Hepatocyte (in vitro differentiated cells): ENCODE results near the gene TMEM135. TPM values are rescaled to one million over a fixed set of nuclear protein-coding genes. Genes with fewer than 3 reads are reported as not detected.
A peak's percentile ranks its signal among the peaks of the same experiment; 100 is the strongest.

ENCODE experiments used
- DNase-seq: peaks from one replicate; pipeline ENCODE4 v3.0.0-alpha.2; 2016; ENCODE audit warnings: low spot score
- H2AFZ ChIP-seq: fragments of 200-600 bp; sonication (generic); 2 replicates; pipeline ENCODE4 v1.6.0; 2016; ENCODE audit warnings: antibody characterized with exemption, mild to moderate bottlenecking
- H3K27ac ChIP-seq: fragments of 200-600 bp; sonication (generic); 2 replicates; pipeline ENCODE4 v1.5.1; 2016; ENCODE audit warnings: mild to moderate bottlenecking
- H3K27me3 ChIP-seq: fragments of 200-600 bp; sonication (generic); 2 replicates; pipeline ENCODE4 v1.6.1; 2016
- H3K36me3 ChIP-seq: fragments of 200-600 bp; sonication (generic); replicated peaks from 2 replicates; pipeline ENCODE4 v1.5.1; 2016; ENCODE audit warnings: low read depth; ENCODE audit not compliant: insufficient read depth
- H3K4me1 ChIP-seq: fragments of 200-600 bp; sonication (generic); 2 replicates; pipeline ENCODE4 v1.5.1; 2016; ENCODE audit warnings: mild to moderate bottlenecking, moderate library complexity; ENCODE audit not compliant: insufficient read depth
- H3K4me2 ChIP-seq: fragments of 200-600 bp; sonication (generic); 2 replicates; pipeline ENCODE4 v1.6.0; 2016
- H3K4me3 ChIP-seq: fragments of 200-600 bp; sonication (generic); 2 replicates; pipeline ENCODE4 v1.5.1; 2016; ENCODE audit warnings: mild to moderate bottlenecking
- H3K79me2 ChIP-seq: fragments of 200-600 bp; sonication (generic); 2 replicates; pipeline ENCODE4 v1.6.0; 2017; ENCODE audit warnings: mild to moderate bottlenecking
- H3K9me2 ChIP-seq: fragments of 200-600 bp; sonication (generic); replicated peaks from 2 replicates; pipeline ENCODE4 v1.6.0; 2017; ENCODE audit warnings: mild to moderate bottlenecking; ENCODE audit not compliant: insufficient read depth
- H3K9me3 ChIP-seq: fragments of 200-600 bp; sonication (generic); 2 replicates; pipeline ENCODE4 v1.5.1; 2016; ENCODE audit warnings: low read depth, mild to moderate bottlenecking
- H4K20me1 ChIP-seq: fragments of 200-600 bp; sonication (generic); 2 replicates; pipeline ENCODE4 v1.6.0; 2016; ENCODE audit warnings: mild to moderate bottlenecking; ENCODE audit not compliant: insufficient read depth, poor library complexity, severe bottlenecking
- CTCF ChIP-seq: fragments of 200-600 bp; sonication (generic); IDR thresholded peaks from 2 replicates; pipeline ENCODE4 v1.5.1; 2016; ENCODE audit warnings: antibody characterized with exemption, mild to moderate bottlenecking; ENCODE audit not compliant: poor library complexity
- EZH2 ChIP-seq: fragments of 200-600 bp; sonication (generic); IDR thresholded peaks from 2 replicates; pipeline ENCODE4 v1.6.1; 2016; ENCODE audit warnings: antibody characterized with exemption, mild to moderate bottlenecking, borderline replicate concordance
- EZH2phosphoT487 ChIP-seq: fragments of 200-600 bp; sonication (generic); IDR thresholded peaks from one replicate; pipeline ENCODE4 v1.6.1; 2018; ENCODE audit warnings: antibody characterized with exemption, mild to moderate bottlenecking, low read depth, moderate library complexity; ENCODE audit not compliant: unreplicated experiment, severe bottlenecking
- WGBS: methylation state at CpG from one replicate; pipeline ENCODE4 v1.1.6; 2016; ENCODE audit warnings: low lambda C conversion rate; ENCODE audit errors: missing lambda C conversion rate; 5-methylcytosine and 5-hydroxymethylcytosine counted together
- polyA plus RNA-seq: library from polyadenylated mRNA; unstranded; fragments of >200 nt; fragmentation: Nextera tagmentation; extraction: Ambion mirVana; gene quantifications from 2 replicates; pipeline ENCODE4 v1.2.1, GENCODE V29; 2016
- total RNA-seq: library from RNA; depleted of rRNA; stranded (reverse); fragments of >200 nt; gene quantifications from 2 replicates; pipeline ENCODE4 v1.2.3, GENCODE V29; 2014

The TMEM135 gene
- total and polyA plus RNA-seq, 2 experiments from 2014 or later = 26.7 to 52.0 TPM

- H3K4me3 ChIP-seq = no peak overlapping the region
- WGBS = 96% methylated on average over 17 of the region's 17 CpGs
- H3K9me3 ChIP-seq = no peaks in the 10 kb centered on the region
- H3K27me3 ChIP-seq = no peaks in the 10 kb centered on the region
- H3K9me2 ChIP-seq = no peaks in the 10 kb centered on the region
- H3K4me1 ChIP-seq = no peaks in the 10 kb centered on the region
- no peak for DNase-seq
- H3K27ac ChIP-seq = no peak overlapping the region
- no peak overlapping the region for H2AFZ ChIP-seq
- H3K4me2 ChIP-seq = no peak overlapping the region
- no peaks in the 10 kb centered on the region for H4K20me1 ChIP-seq
- no peaks in the 10 kb centered on the region for H3K36me3 ChIP-seq
- TF ChIP-seq EZH2 (no peak), EZH2phosphoT487 (no peak), CTCF (no peak)
- no peaks in the 10 kb centered on the region for H3K79me2 ChIP-seq
Measured at GRCh38 chr11:87286338-87286737, 248.6 kb downstream of the TMEM135 start.

GRCh38 chr11:87290304-87290922, 252.7 kb downstream of the TMEM135 start:
- Histone ChIP-seq H3K4me3 (no peak overlapping the region), H3K36me3 (no peaks in the 10 kb centered on the region), H3K9me2 (no peaks in the 10 kb centered on the region), H3K27ac (no peak overlapping the region), H2AFZ (no peak overlapping the region), H4K20me1 (no peaks in the 10 kb centered on the region), H3K27me3 (no peaks in the 10 kb centered on the region), H3K4me2 (no peak overlapping the region), H3K4me1 (no peaks in the 10 kb centered on the region), H3K79me2 (no peaks in the 10 kb centered on the region), H3K9me3 (no peaks in the 10 kb centered on the region)
- 18% methylated on average over 3 of the region's 3 CpGs for WGBS
- DNase-seq = peak; percentile 77
- TF ChIP-seq EZH2phosphoT487 (no peak), CTCF (peak; percentile 81), EZH2 (no peak)

GRCh38 chr11:87292598-87292997, 254.9 kb downstream of the TMEM135 start:
- Histone ChIP-seq H2AFZ (no peak overlapping the region), H3K9me2 (no peaks in the 10 kb centered on the region), H3K27me3 (no peaks in the 10 kb centered on the region), H4K20me1 (no peaks in the 10 kb centered on the region), H3K27ac (no peak overlapping the region), H3K36me3 (no peaks in the 10 kb centered on the region), H3K4me2 (no peak overlapping the region), H3K79me2 (no peaks in the 10 kb centered on the region), H3K4me1 (no peaks in the 10 kb centered on the region), H3K9me3 (no peaks in the 10 kb centered on the region), H3K4me3 (no peak overlapping the region)
- no peak for DNase-seq
- TF ChIP-seq CTCF = no peak
- no peak for TF ChIP-seq EZH2
- TF ChIP-seq EZH2phosphoT487 = no peak
- 54% methylated on average over 1 of the region's 1 CpG for WGBS

- Histone ChIP-seq H4K20me1 (no peaks in the 10 kb centered on the region), H3K4me2 (no peak overlapping the region), H3K9me2 (no peaks in the 10 kb centered on the region), H3K27ac (no peak overlapping the region), H3K36me3 (no peaks in the 10 kb centered on the region), H3K4me3 (no peak overlapping the region), H3K79me2 (no peaks in the 10 kb centered on the region), H2AFZ (no peak overlapping the region), H3K27me3 (no peaks in the 10 kb centered on the region), H3K4me1 (no peaks in the 10 kb centered on the region), H3K9me3 (no peaks in the 10 kb centered on the region)
- TF ChIP-seq CTCF (no peak), EZH2 (no peak), EZH2phosphoT487 (no peak)
- WGBS = 88% methylated on average over 1 of the region's 1 CpG
- DNase-seq = no peak
Measured at GRCh38 chr11:87295237-87295636, 257.5 kb downstream of the TMEM135 start.
